Measurements from ENCODE around the gene KLHL29. TPM values are rescaled to one million over a fixed set of nuclear protein-coding genes. Genes with fewer than 3 reads are reported as not detected.

KLHL29 gene
- total RNA-seq, 2 experiments from 2014 or later = 2.5 to 2.7 TPM

DNA sequence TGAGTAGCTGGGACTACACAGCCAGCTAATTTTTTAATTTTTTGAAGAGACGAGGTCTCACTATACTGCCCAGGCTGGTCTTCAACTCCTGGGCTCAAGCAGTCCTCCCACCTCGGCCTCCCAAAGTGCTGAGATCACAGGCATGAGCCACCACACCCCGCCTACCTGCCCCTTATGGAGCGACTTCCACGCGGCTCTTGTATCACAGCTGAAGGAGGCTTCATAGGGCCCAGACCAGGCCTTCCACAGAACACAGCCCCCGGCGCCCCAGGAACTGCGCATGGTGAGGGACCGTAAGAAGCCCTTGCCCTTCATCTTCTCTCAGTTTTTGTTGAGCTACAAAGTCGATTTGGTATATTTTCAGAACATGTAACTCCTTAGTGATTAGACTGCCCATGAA is 220.3 kb downstream of the KLHL29 start:
- Histone ChIP-seq H3K27ac (ENCODE audit: low read depth in 1 of 2, low read length in 2 of 2) (no peak overlapping the region), H3K9me3 (ENCODE audit: control insufficient read depth in 1 of 2, insufficient read depth in 1 of 2, low read length in 2 of 2) (peaks cover 12 to 35% of the 10 kb centered on the region in 2 experiments), H3K36me3 (ENCODE audit: insufficient read depth, low read length) (no peaks in the 10 kb centered on the region), H3K4me3 (ENCODE audit: low read length) (no peak overlapping the region), H3K27me3 (ENCODE audit: control insufficient read depth in 1 of 2, insufficient read depth in 2 of 2, low read length in 2 of 2) (peaks cover 0 to 2% of the 10 kb centered on the region in 2 experiments), H3K4me1 (ENCODE audit: insufficient read depth, low read length) (no peaks in the 10 kb centered on the region)
- no peak for ATAC-seq (ENCODE audit: poor library complexity)
- Mint-ChIP-seq H3K4me1 (ENCODE audit: low read depth) (no peaks in the 10 kb centered on the region), H3K36me3 (ENCODE audit: low read depth) (peaks cover 5% of the 10 kb centered on the region), H3K9me3 (no peaks in the 10 kb centered on the region), H3K27me3 (peaks cover 8% of the 10 kb centered on the region), H3K27ac (no peak overlapping the region), H3K4me3 (no peak overlapping the region)
- no peak for TF ChIP-seq CTCF (IDR thresholded peaks at IDR 0.05)
- no peak for DNase-seq
- ChIA-PET CTCF (no interaction called here), POLR2A (no interaction called here)
- intact Hi-C loops (cut with DNase I, micrococcal nuclease) = no loop called here

DNA sequence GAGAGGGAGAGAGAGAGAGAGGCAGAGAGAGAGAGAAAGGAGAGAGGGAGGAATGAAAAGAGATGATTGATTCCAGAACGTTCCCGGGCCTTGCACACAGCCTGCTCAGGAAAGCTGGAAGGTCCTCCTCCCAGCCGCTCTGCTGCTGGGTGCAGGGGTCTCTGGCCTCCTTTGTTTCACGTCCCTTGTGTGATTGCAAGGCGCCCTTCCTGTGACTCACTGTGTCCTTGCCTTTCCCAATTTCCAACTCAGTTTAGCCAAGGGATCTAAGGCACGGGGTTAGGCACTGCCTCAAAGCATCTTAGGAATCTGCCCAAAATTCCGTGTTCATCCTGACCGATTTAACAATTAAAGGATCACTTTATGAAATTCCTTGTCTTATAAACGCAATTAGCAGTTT is 221.2 kb downstream of the KLHL29 start:
- Histone ChIP-seq H3K36me3 (ENCODE audit: insufficient read depth, low read length) (no peaks in the 10 kb centered on the region), H3K4me3 (ENCODE audit: low read length) (no peak overlapping the region), H3K4me1 (ENCODE audit: insufficient read depth, low read length) (no peaks in the 10 kb centered on the region), H3K27me3 (ENCODE audit: control insufficient read depth in 1 of 2, insufficient read depth in 2 of 2, low read length in 2 of 2) (peaks cover 0 to 2% of the 10 kb centered on the region in 2 experiments), H3K9me3 (ENCODE audit: control insufficient read depth in 1 of 2, insufficient read depth in 1 of 2, low read length in 2 of 2) (peaks cover 12 to 38% of the 10 kb centered on the region in 2 experiments), H3K27ac (ENCODE audit: low read depth in 1 of 2, low read length in 2 of 2) (no peak overlapping the region)
- Mint-ChIP-seq H3K27ac (no peak overlapping the region), H3K27me3 (peaks cover 12% of the 10 kb centered on the region), H3K4me1 (ENCODE audit: low read depth) (no peaks in the 10 kb centered on the region), H3K4me3 (no peak overlapping the region), H3K36me3 (ENCODE audit: low read depth) (peaks cover 5% of the 10 kb centered on the region), H3K9me3 (peaks cover 3% of the 10 kb centered on the region)
- POLR2A ChIA-PET = no interaction called here
- DNase-seq = no peak
- CTCF ChIA-PET = no interaction called here
- no peak for ATAC-seq (ENCODE audit: poor library complexity)
- intact Hi-C loops (cut with DNase I, micrococcal nuclease) = no loop called here
- no peak for TF ChIP-seq CTCF (IDR thresholded peaks at IDR 0.05)

- Mint-ChIP-seq H3K4me3 (no peak overlapping the region), H3K27ac (no peak overlapping the region), H3K36me3 (ENCODE audit: low read depth) (peaks cover 5% of the 10 kb centered on the region), H3K27me3 (peaks cover 12% of the 10 kb centered on the region), H3K9me3 (peaks cover 8% of the 10 kb centered on the region), H3K4me1 (ENCODE audit: low read depth) (no peaks in the 10 kb centered on the region)
- TF ChIP-seq CTCF (IDR thresholded peaks at IDR 0.05) = no peak
- Histone ChIP-seq H3K9me3 (ENCODE audit: control insufficient read depth in 1 of 2, insufficient read depth in 1 of 2, low read length in 2 of 2) (peaks cover 12 to 39% of the 10 kb centered on the region in 2 experiments), H3K27me3 (ENCODE audit: control insufficient read depth in 1 of 2, insufficient read depth in 2 of 2, low read length in 2 of 2) (peaks cover 0 to 3% of the 10 kb centered on the region in 2 experiments), H3K27ac (ENCODE audit: low read depth in 1 of 2, low read length in 2 of 2) (no peak overlapping the region), H3K4me3 (ENCODE audit: low read length) (no peak overlapping the region), H3K36me3 (ENCODE audit: insufficient read depth, low read length) (no peaks in the 10 kb centered on the region), H3K4me1 (ENCODE audit: insufficient read depth, low read length) (no peaks in the 10 kb centered on the region)
- ChIA-PET CTCF (no interaction called here), POLR2A (no interaction called here)
- no peak for ATAC-seq (ENCODE audit: poor library complexity)
- no peak for DNase-seq
- intact Hi-C loops (cut with DNase I, micrococcal nuclease) = no loop called here
Observed at GRCh38 chr2:23606968-23607367, 222.0 kb downstream of the KLHL29 start.
